Measurements from ENCODE around the gene OBSCN.

Gene OBSCN

DNA sequence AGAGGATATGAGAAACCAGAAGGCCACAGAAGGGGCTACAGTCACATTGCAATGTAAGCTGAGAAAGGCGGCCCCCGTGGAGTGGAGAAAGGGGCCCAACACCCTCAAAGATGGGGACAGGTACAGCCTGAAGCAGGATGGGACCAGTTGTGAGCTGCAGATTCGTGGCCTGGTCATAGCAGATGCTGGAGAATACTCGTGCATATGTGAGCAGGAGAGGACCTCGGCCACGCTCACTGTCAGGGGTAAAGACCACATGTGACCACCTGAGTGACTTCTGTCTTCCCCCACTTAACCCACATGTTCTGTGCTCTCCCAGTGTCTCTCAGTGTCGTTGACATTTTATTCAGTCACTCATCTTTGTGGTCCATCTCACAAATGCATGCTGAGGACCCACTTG lies 92.1 kb downstream of the OBSCN start:
- H3K4me3 ChIP-seq (replicated peaks; ENCODE audit: low read depth, low read length), result no peak overlapping the region
- no peak for DNase-seq (ENCODE audit: extremely low read depth, low read depth)
- TF ChIP-seq, protein P1, sequence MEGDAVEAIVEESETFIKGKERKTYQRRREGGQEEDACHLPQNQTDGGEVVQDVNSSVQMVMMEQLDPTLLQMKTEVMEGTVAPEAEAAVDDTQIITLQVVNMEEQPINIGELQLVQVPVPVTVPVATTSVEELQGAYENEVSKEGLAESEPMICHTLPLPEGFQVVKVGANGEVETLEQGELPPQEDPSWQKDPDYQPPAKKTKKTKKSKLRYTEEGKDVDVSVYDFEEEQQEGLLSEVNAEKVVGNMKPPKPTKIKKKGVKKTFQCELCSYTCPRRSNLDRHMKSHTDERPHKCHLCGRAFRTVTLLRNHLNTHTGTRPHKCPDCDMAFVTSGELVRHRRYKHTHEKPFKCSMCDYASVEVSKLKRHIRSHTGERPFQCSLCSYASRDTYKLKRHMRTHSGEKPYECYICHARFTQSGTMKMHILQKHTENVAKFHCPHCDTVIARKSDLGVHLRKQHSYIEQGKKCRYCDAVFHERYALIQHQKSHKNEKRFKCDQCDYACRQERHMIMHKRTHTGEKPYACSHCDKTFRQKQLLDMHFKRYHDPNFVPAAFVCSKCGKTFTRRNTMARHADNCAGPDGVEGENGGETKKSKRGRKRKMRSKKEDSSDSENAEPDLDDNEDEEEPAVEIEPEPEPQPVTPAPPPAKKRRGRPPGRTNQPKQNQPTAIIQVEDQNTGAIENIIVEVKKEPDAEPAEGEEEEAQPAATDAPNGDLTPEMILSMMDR (IDR thresholded peaks at IDR 0.05; ENCODE audit: low read depth, low read length, missing control alignments), result no peak

GRCh38 chr1:228302086-228302485 lies 94.2 kb downstream of the OBSCN start:
- DNase-seq (ENCODE audit: extremely low read depth, low read depth), result no peak
- no peak overlapping the region for H3K4me3 ChIP-seq (replicated peaks; ENCODE audit: low read depth, low read length)
- TF ChIP-seq, protein P1 (IDR thresholded peaks at IDR 0.05; ENCODE audit: low read depth, low read length, missing control alignments), result no peak

- H3K4me3 ChIP-seq (replicated peaks; ENCODE audit: low read depth, low read length), result no peak overlapping the region
- no peak for DNase-seq (ENCODE audit: extremely low read depth, low read depth)
- TF ChIP-seq, protein P1 (IDR thresholded peaks at IDR 0.05; ENCODE audit: low read depth, low read length, missing control alignments), result no peak
Measured at GRCh38 chr1:228303596-228303995, 95.8 kb downstream of the OBSCN start.

DNA sequence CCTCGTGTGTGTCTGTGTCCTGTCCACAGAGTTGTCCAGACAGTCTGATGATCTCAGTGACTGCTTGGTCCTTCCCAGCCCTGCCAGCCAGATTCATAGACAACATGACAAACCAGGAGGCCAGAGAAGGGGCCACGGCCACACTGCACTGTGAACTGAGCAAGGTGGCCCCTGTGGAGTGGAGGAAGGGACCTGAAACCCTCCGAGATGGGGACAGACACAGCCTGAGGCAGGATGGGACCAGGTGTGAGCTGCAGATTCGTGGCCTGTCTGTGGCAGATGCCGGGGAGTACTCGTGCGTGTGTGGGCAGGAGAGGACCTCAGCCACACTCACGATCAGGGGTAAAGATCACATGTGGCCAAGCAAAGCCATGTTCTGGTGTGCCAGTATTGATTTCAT lies 96.4 kb downstream of the OBSCN start:
- no peak overlapping the region for H3K4me3 ChIP-seq (replicated peaks; ENCODE audit: low read depth, low read length)
- TF ChIP-seq, protein P1 (IDR thresholded peaks at IDR 0.05; ENCODE audit: low read depth, low read length, missing control alignments), result no peak
- DNase-seq (ENCODE audit: extremely low read depth, low read depth), result no peak

- no peak overlapping the region for H3K4me3 ChIP-seq (replicated peaks; ENCODE audit: low read depth, low read length)
- no peak for DNase-seq (ENCODE audit: extremely low read depth, low read depth)
- TF ChIP-seq, protein P1 (IDR thresholded peaks at IDR 0.05; ENCODE audit: low read depth, low read length, missing control alignments), result no peak
Measured at GRCh38 chr1:228304766-228305395, 97.0 kb downstream of the OBSCN start.

- TF ChIP-seq, protein P1 (IDR thresholded peaks at IDR 0.05; ENCODE audit: low read depth, low read length, missing control alignments), result no peak
- no peak overlapping the region for H3K4me3 ChIP-seq (replicated peaks; ENCODE audit: low read depth, low read length)
- DNase-seq (ENCODE audit: extremely low read depth, low read depth), result no peak
Measured at GRCh38 chr1:228305721-228306152, 97.9 kb downstream of the OBSCN start.

Measured in HFF-Myc (cell line).